Neural progenitor cell (in vitro differentiated cells): Measurements from ENCODE around the gene WDR27.

Experiments used
- CTCF ChIP-seq: fragments of 200-600 bp; sonication (generic); IDR thresholded peaks from 2 replicates; pipeline ENCODE4 v1.5.1; 2017; ENCODE audit warnings: antibody characterized with exemption, mild to moderate bottlenecking
- EZH2 ChIP-seq: fragments of 200-600 bp; sonication (generic); IDR thresholded peaks from 2 replicates; pipeline ENCODE4 v1.6.1; 2017; ENCODE audit warnings: antibody characterized with exemption, mild to moderate bottlenecking, moderate library complexity
- EZH2phosphoT487 ChIP-seq: fragments of 200-600 bp; sonication (generic); IDR thresholded peaks from 2 replicates; pipeline ENCODE4 v1.6.1; 2017; ENCODE audit warnings: antibody characterized with exemption

DNA sequence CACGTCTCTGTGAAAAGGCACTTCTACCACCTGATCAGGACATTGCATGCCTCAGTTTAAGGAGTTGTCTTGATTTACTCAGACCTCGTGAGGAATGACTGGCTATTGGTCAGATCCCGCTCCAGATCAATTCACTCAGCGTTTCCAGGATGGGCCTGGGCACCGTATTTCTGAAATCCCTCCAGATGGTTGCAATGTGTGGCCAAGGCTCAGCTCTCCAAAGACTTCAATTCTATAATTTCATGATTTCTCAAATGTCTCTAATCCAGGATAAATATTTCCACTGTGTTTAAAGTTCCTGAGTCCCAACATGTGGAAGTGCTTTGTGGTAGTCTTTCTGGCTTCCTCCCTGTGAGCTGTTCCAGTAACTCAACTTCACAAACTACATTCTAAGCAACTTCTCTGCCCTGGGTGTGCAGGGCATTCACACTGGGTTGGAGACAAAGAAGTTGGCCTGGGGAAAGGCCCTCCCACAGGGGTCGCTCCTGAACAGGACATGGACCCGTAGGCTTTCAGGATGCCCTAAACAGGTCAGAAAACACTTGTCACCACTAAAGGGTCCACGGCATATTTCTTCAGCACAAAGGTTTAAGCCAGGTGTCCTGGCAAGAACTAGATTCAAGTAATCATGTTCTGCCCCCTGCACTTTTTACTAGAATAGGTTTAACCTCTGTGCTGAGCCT is 212.1 kb downstream of the WDR27 start:
- TF ChIP-seq EZH2: no peak
- peak; percentile 16 for TF ChIP-seq CTCF
- no peak for TF ChIP-seq EZH2phosphoT487
